HepG2 (cell line): Measurements from ENCODE around the gene ZBTB46. TPM values are rescaled to one million over a fixed set of nuclear protein-coding genes. Genes with fewer than 3 reads are reported as not detected.

Experiments
- HNRNPL ChIP-seq: fragments of 200-400 bp; formaldehyde crosslinking; IDR thresholded peaks from 2 replicates; pipeline ENCODE4 v1.6.1; 2017; ENCODE audit warnings: mild to moderate bottlenecking, low read depth, low read length
- IRX3 ChIP-seq: sonication (generic); formaldehyde crosslinking; IDR thresholded peaks from 2 replicates; pipeline ENCODE4 v1.8.1; 2023; ENCODE audit warnings: mild to moderate bottlenecking, low read depth, missing genetic modification reagents, borderline replicate concordance
- KDM6A ChIP-seq: IDR thresholded peaks from 2 replicates; pipeline ENCODE4 v1.6.1; 2016; ENCODE audit warnings: low read depth
- NAIF1 ChIP-seq: sonication (generic); formaldehyde crosslinking; IDR thresholded peaks from 2 replicates; pipeline ENCODE4 v1.5.0; 2020; ENCODE audit warnings: mild to moderate bottlenecking, missing genetic modification reagents, borderline replicate concordance
- SRY ChIP-seq: sonication (generic); formaldehyde crosslinking; IDR thresholded peaks from 2 replicates; pipeline ENCODE4 v1.8.0; 2022; ENCODE audit warnings: mild to moderate bottlenecking, missing genetic modification reagents
- THYN1 ChIP-seq: sonication (generic); formaldehyde crosslinking; IDR thresholded peaks from 2 replicates; pipeline ENCODE4 v1.8.1; 2023; ENCODE audit warnings: low read depth, mild to moderate bottlenecking, moderate library complexity, missing genetic modification reagents, borderline replicate concordance
- ZBTB1 ChIP-seq: sonication (generic); formaldehyde crosslinking; IDR thresholded peaks from 2 replicates; pipeline ENCODE4 v1.4.0; 2020; ENCODE audit warnings: missing genetic modification reagents, borderline replicate concordance
- ZBTB38 ChIP-seq: sonication (generic); formaldehyde crosslinking; IDR thresholded peaks from 2 replicates; pipeline ENCODE4 v1.5.1; 2020; ENCODE audit warnings: mild to moderate bottlenecking, missing genetic modification reagents
- ZGPAT ChIP-seq: IDR thresholded peaks from 2 replicates; pipeline ENCODE4 v1.6.1; 2016; ENCODE audit warnings: mild to moderate bottlenecking
- ZNF382 ChIP-seq: sonication (generic); formaldehyde crosslinking; IDR thresholded peaks from 2 replicates; pipeline ENCODE4 v1.5.0; 2020; ENCODE audit warnings: missing genetic modification reagents, mild to moderate bottlenecking, borderline replicate concordance
- polyA plus RNA-seq, 8 experiments: library from polyadenylated mRNA; depleted of rRNA in 3 of 8; stranded (reverse) in 7 of 8; unstranded in 1 of 8; fragments of >200 nt; fragmentation: Illumina TruSeq in 4 of 8; extraction: Trizol in 4 of 8; gene quantifications; 2 replicates each; pipeline versions ENCODE4 v1.2.1 to v1.2.3, GENCODE V29; 2011 to 2016; ENCODE audit warnings: low read depth in 4 of 8, missing spikeins in 1 of 8, mixed read lengths in 1 of 8; ENCODE audit not compliant: insufficient read depth in 1 of 8
- total RNA-seq, 5 experiments: library from RNA; depleted of rRNA; stranded (reverse); fragments of >200 nt; fragmentation: Illumina TruSeq; extraction: Trizol; gene quantifications; 2 replicates each; pipeline ENCODE4 v1.2.3, GENCODE V29; 2016; ENCODE audit warnings: low read depth in 1 of 5
- TF ChIP-seq, protein P1 (sequence below): sonication (generic); formaldehyde crosslinking; IDR thresholded peaks from 2 replicates; pipeline ENCODE4 v1.4.0; 2020; ENCODE audit warnings: mild to moderate bottlenecking, missing genetic modification reagents
- TF ChIP-seq, protein P2 (sequence below): sonication (generic); formaldehyde crosslinking; IDR thresholded peaks from 2 replicates; pipeline ENCODE4 v1.5.0; 2020; ENCODE audit warnings: mild to moderate bottlenecking, missing genetic modification reagents, borderline replicate concordance

Gene ZBTB46
- total and polyA plus RNA-seq, 2 of the 13 experiments (the other 11 are each of a cell fraction or from before 2014, with no cell fraction given) = 1.6 to 13.5 TPM

DNA sequence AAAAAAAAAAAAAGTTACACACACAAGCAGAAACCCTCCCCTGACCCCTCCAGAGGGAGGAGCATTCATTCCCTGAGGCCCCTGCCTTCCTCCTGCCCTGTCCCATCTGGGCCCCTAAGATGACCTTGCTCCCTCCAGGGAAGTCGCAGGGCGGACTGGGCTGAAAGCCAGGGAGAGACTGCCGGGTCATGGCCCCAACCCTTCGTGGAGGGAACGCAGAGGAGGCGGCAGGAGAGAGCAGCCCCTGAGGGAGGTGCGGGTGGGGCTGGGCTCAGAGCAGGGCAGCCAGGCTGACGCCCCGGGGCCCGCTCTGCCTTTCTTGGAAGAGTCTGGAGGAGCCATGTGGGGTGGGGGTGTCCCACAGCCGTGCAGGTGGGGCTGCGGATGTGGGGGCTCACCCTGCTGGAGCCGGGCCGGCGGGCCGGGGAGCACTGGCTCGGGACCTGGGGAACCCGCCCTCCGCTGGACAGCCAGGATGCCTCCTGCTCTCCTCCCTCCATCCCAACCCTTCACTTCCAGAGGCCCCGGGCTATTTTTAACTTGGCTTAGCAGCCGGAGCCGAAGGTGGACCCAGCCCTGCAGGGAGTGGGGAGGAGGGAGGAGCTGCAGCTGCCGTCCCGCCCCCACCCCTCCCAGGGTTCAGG lies 15.2 kb upstream of the ZBTB46 start (continued):
- no peak for TF ChIP-seq ZNF382 (CRISPR knock-in tag)
- TF ChIP-seq SRY = no peak
- no peak for TF ChIP-seq NAIF1 (CRISPR knock-in tag)
- TF ChIP-seq, protein P1, sequence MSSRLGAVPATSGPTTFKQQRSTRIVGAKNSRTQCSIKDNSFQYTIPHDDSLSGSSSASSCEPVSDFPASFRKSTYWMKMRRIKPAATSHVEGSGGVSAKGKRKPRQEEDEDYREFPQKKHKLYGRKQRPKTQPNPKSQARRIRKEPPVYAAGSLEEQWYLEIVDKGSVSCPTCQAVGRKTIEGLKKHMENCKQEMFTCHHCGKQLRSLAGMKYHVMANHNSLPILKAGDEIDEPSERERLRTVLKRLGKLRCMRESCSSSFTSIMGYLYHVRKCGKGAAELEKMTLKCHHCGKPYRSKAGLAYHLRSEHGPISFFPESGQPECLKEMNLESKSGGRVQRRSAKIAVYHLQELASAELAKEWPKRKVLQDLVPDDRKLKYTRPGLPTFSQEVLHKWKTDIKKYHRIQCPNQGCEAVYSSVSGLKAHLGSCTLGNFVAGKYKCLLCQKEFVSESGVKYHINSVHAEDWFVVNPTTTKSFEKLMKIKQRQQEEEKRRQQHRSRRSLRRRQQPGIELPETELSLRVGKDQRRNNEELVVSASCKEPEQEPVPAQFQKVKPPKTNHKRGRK (CRISPR knock-in tag) = no peak
- TF ChIP-seq, protein P2, sequence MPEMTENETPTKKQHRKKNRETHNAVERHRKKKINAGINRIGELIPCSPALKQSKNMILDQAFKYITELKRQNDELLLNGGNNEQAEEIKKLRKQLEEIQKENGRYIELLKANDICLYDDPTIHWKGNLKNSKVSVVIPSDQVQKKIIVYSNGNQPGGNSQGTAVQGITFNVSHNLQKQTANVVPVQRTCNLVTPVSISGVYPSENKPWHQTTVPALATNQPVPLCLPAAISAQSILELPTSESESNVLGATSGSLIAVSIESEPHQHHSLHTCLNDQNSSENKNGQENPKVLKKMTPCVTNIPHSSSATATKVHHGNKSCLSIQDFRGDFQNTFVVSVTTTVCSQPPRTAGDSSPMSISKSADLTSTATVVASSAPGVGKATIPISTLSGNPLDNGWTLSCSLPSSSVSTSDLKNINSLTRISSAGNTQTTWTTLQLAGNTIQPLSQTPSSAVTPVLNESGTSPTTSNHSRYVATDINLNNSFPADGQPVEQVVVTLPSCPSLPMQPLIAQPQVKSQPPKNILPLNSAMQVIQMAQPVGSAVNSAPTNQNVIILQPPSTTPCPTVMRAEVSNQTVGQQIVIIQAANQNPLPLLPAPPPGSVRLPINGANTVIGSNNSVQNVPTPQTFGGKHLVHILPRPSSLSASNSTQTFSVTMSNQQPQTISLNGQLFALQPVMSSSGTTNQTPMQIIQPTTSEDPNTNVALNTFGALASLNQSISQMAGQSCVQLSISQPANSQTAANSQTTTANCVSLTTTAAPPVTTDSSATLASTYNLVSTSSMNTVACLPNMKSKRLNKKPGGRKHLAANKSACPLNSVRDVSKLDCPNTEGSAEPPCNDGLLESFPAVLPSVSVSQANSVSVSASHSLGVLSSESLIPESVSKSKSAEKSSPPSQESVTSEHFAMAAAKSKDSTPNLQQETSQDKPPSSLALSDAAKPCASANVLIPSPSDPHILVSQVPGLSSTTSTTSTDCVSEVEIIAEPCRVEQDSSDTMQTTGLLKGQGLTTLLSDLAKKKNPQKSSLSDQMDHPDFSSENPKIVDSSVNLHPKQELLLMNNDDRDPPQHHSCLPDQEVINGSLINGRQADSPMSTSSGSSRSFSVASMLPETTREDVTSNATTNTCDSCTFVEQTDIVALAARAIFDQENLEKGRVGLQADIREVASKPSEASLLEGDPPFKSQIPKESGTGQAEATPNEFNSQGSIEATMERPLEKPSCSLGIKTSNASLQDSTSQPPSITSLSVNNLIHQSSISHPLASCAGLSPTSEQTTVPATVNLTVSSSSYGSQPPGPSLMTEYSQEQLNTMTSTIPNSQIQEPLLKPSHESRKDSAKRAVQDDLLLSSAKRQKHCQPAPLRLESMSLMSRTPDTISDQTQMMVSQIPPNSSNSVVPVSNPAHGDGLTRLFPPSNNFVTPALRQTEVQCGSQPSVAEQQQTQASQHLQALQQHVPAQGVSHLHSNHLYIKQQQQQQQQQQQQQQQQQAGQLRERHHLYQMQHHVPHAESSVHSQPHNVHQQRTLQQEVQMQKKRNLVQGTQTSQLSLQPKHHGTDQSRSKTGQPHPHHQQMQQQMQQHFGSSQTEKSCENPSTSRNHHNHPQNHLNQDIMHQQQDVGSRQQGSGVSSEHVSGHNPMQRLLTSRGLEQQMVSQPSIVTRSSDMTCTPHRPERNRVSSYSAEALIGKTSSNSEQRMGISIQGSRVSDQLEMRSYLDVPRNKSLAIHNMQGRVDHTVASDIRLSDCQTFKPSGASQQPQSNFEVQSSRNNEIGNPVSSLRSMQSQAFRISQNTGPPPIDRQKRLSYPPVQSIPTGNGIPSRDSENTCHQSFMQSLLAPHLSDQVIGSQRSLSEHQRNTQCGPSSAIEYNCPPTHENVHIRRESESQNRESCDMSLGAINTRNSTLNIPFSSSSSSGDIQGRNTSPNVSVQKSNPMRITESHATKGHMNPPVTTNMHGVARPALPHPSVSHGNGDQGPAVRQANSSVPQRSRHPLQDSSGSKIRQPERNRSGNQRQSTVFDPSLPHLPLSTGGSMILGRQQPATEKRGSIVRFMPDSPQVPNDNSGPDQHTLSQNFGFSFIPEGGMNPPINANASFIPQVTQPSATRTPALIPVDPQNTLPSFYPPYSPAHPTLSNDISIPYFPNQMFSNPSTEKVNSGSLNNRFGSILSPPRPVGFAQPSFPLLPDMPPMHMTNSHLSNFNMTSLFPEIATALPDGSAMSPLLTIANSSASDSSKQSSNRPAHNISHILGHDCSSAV = no peak
- 0 out of 2 replicates have a peak, but pooled peaks have one; percentile 17 for TF ChIP-seq ZBTB38 (CRISPR knock-in tag)
- peak; percentile 66; the same call in 1 of the 2 replicates for TF ChIP-seq KDM6A (CRISPR knock-in tag)
- TF ChIP-seq HNRNPL = no peak
- 0 out of 2 replicates have a peak, but pooled peaks have one; percentile 27 for TF ChIP-seq IRX3 (CRISPR knock-in tag)
- TF ChIP-seq ZBTB1 (CRISPR knock-in tag) = no peak
- TF ChIP-seq THYN1 (CRISPR knock-in tag) = no peak
- TF ChIP-seq ZGPAT (CRISPR knock-in tag) = no peak
